ENCODE data around the gene KRTAP2-4. TPM values are rescaled to one million over a fixed set of nuclear protein-coding genes. Genes with fewer than 3 reads are reported as not detected.

Gene KRTAP2-4
- total and polyA plus RNA-seq, 2 donors (not counting 3 experiments of a cell fraction or from before 2014, with no cell fraction given): not detected

GRCh38 chr17:41018541-41018940 is 47.1 kb downstream of the KRTAP2-4 start:
- no peak overlapping the region for H3K9ac ChIP-seq (replicated peaks; ENCODE audit: extremely low read depth, insufficient read depth, low read length)
- DNase-seq (ENCODE audit: low read depth, low spot score) (no peak), FAIRE-seq (no peak)
- ChIA-PET CTCF (interaction anchor here (1.5 kb wide), 2 partner anchors 10 to 304 kb away, joined by 3 to 4 read pairs; no protein-coding TSS in a partner anchor), POLR2A (no interaction called here)
- H3K4me1 ChIP-seq (ENCODE audit: control insufficient read depth, extremely low read depth, insufficient read depth, low read length): no peaks in the 10 kb centered on the region
- no TSS peak for BruUV-seq (replicated peaks)
- H3K27me3 ChIP-seq (ENCODE audit: control insufficient read depth in 2 of 2, insufficient read depth in 2 of 2, low read length in 2 of 2): no peaks in the 10 kb centered on the region
- no peaks in the 10 kb centered on the region for H3K9me1 ChIP-seq (replicated peaks; ENCODE audit: control insufficient read depth, extremely low read depth, insufficient read depth, low read length)
- no peak overlapping the region for H3K4me2 ChIP-seq (ENCODE audit: insufficient read depth, low read length)
- dilution Hi-C loops (cut with MboI; ENCODE audit: extremely low pct_ligation_motif_present, low sequenced_read_pairs) (no loop called here), intact Hi-C loops (cut with micrococcal nuclease) (no loop called here)
- H3K36me3 ChIP-seq (ENCODE audit: control insufficient read depth in 2 of 2, extremely low read depth in 1 of 2, insufficient read depth in 2 of 2, low read length in 2 of 2): no peaks in the 10 kb centered on the region
- H3K4me3 ChIP-seq (replicated peaks in 1 of 3; ENCODE audit: insufficient read depth in 1 of 3, low read depth in 1 of 3, low read length in 3 of 3): no peak overlapping the region
- no peaks in the 10 kb centered on the region for H3K79me2 ChIP-seq (ENCODE audit: control insufficient read depth, insufficient read depth, low read length)
- no peaks in the 10 kb centered on the region for H3K9me3 ChIP-seq (replicated peaks; ENCODE audit: control insufficient read depth, insufficient read depth, low read length)
- no peak overlapping the region for H2AFZ ChIP-seq (ENCODE audit: low read depth, low read length)
- no peak for TF ChIP-seq JUN (IDR thresholded peaks at IDR 0.05; ENCODE audit: borderline replicate concordance, insufficient read depth, insufficient read length, low read depth)
- no peak for TF ChIP-seq FOS (IDR thresholded peaks at IDR 0.05; ENCODE audit: borderline replicate concordance, insufficient read depth, low read length)
- no peak for TF ChIP-seq GATA2 (IDR thresholded peaks at IDR 0.05; ENCODE audit: insufficient read depth, insufficient read length, low read depth, low read length)
- TF ChIP-seq MAX (IDR thresholded peaks at IDR 0.05; ENCODE audit: insufficient read depth, insufficient read length): no peak
- no peak for TF ChIP-seq MYC (IDR thresholded peaks at IDR 0.05; ENCODE audit: low read depth, low read length)
- TF ChIP-seq CTCF (IDR thresholded peaks at IDR 0.05; ENCODE audit: extremely low read depth in 1 of 2, insufficient read depth in 1 of 2, low read depth in 1 of 2, low read length in 2 of 2): no peak
- TF ChIP-seq EZH2 (IDR thresholded peaks at IDR 0.05; ENCODE audit: borderline replicate concordance, low read depth, low read length, severe bottlenecking): no peak
- no peak for TF ChIP-seq POLR2A (IDR thresholded peaks at IDR 0.05; ENCODE audit: low read depth, low read length)
- no peak for TF ChIP-seq POLR2AphosphoS5 (IDR thresholded peaks at IDR 0.05; ENCODE audit: insufficient read depth, low read depth, low read length)
- no peak overlapping the region for H3K27ac ChIP-seq (ENCODE audit: insufficient read depth, low read depth, low read length)
- H4K20me1 ChIP-seq (replicated peaks; ENCODE audit: control insufficient read depth, extremely low read depth, insufficient read depth, low read length): no peaks in the 10 kb centered on the region
